GM23248 (cell line): Measurements from ENCODE around the gene ST3GAL3.

Experiments used
- EZH2 ChIP-seq: fragments of 200-600 bp; sonication (generic); IDR thresholded peaks from 2 replicates; pipeline ENCODE4 v1.6.1; 2018; ENCODE audit warnings: antibody characterized with exemption, mild to moderate bottlenecking; ENCODE audit not compliant: insufficient read depth, poor library complexity, severe bottlenecking
- EZH2phosphoT487 ChIP-seq: fragments of 200-600 bp; sonication (generic); IDR thresholded peaks from 2 replicates; pipeline ENCODE4 v1.6.1; 2018; ENCODE audit warnings: antibody characterized with exemption, moderate library complexity, mild to moderate bottlenecking, low read depth; ENCODE audit not compliant: insufficient read depth

DNA sequence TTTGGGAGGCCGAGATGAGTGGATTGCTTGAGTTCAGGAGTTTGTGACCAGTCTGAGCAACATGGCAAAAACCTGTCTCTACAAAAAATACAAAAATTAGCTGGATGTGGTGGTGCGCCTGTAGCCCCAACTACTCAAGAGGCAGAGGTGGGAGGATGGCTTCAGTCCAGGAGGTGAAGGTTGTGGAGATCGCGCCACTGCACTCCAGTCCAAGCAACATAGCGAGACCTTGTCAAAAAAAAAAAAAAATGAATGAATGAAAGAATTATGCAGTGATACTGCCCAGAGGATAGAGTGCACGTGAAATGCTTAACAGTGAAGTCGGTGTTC is 262.0 kb downstream of the ST3GAL3 start:
- TF ChIP-seq EZH2phosphoT487 (no peak), EZH2 (no peak)
